GM12865 (cell line): ENCODE results near the gene RALGPS1.

Experiments used
- DNase-seq: peaks from one replicate; pipeline ENCODE4 v3.0.0; 2010; ENCODE audit warnings: low read depth
- H3K4me3 ChIP-seq: 2 replicates; pipeline ENCODE4 v1.5.1; 2011; ENCODE audit warnings: mild to moderate bottlenecking, low read depth, low read length, control low read depth
- CTCF ChIP-seq: IDR thresholded peaks from 2 replicates; pipeline ENCODE4 v1.5.1; 2011; ENCODE audit warnings: low read length, control low read depth, low read depth, inconsistent platforms; ENCODE audit not compliant: insufficient read depth; ENCODE audit errors: missing control alignments

The RALGPS1 gene

GRCh38 chr9:127264462-127265219, 350.1 kb downstream of the RALGPS1 start, which contains the start of gene GARNL3:
GARNL3 (plus strand) TSS chr9:127264774; CDS start chr9:127264878, 104 bp downstream.
- H3K4me3 ChIP-seq, result no peak within 1 kb of the TSS
- no peak for TF ChIP-seq CTCF
- DNase-seq, result no peak

GRCh38 chr9:127267793-127268525, 353.4 kb downstream of the RALGPS1 start:
- H3K4me3 ChIP-seq, result no peak overlapping the region
- TF ChIP-seq CTCF, result no peak
- DNase-seq, result peak; percentile 74

GRCh38 chr9:127269449-127269848, 354.9 kb downstream of the RALGPS1 start:
- no peak for TF ChIP-seq CTCF
- no peak overlapping the region for H3K4me3 ChIP-seq
- peak; percentile 35 for DNase-seq
